Neural cell (in vitro differentiated cells): Measurements from ENCODE around the gene IFIT1B. TPM values are rescaled to one million over a fixed set of nuclear protein-coding genes. Genes with fewer than 3 reads are reported as not detected.
"Not testable (repeated sequence)": the region's sequence is repeated elsewhere in the genome, so short reads cannot be mapped to it uniquely, and the experiment has no call there.

Source experiments
- H2AFZ ChIP-seq: fragments of 200-600, 300-800 bp; sonication (generic), shearing (Covaris generic); 2 replicates; pipeline ENCODE4 v1.6.0; 2014; ENCODE audit warnings: low read depth, mild to moderate bottlenecking, antibody characterized with exemption, low read length, moderate library complexity
- H3F3A ChIP-seq: fragments of 200-600 bp; shearing (Covaris generic); 2 replicates; pipeline ENCODE4 v1.6.1; 2016; ENCODE audit warnings: mild to moderate bottlenecking, moderate library complexity, mixed read lengths, antibody characterized with exemption, low read length; ENCODE audit not compliant: insufficient read depth, poor library complexity, severe bottlenecking
- H3K27ac ChIP-seq: fragments of 200-600, 300-800 bp; sonication (generic), shearing (Covaris generic); 2 replicates; pipeline ENCODE4 v1.5.1; 2014; ENCODE audit warnings: mild to moderate bottlenecking, low read length, moderate library complexity
- H3K27me3 ChIP-seq: fragments of 300-800, 200-600 bp; sonication (generic), shearing (Covaris generic); 2 replicates; pipeline ENCODE4 v1.6.0; 2014; ENCODE audit warnings: mild to moderate bottlenecking, low read depth, low read length, moderate library complexity; ENCODE audit not compliant: insufficient read depth
- H3K36me3 ChIP-seq: fragments of 300-800, 200-600 bp; sonication (generic), shearing (Covaris generic); 2 replicates; pipeline ENCODE4 v1.5.1; 2014; ENCODE audit warnings: mild to moderate bottlenecking, antibody characterized with exemption, low read length, moderate library complexity; ENCODE audit not compliant: insufficient read depth
- H3K4me2 ChIP-seq: fragments of 300-800, 200-600 bp; sonication (generic), shearing (Covaris generic); 2 replicates; pipeline ENCODE4 v1.6.0; 2014; ENCODE audit warnings: mild to moderate bottlenecking, low read length
- H3K4me3 ChIP-seq: fragments of 300-800, 200-600 bp; sonication (generic), shearing (Covaris generic); 2 replicates; pipeline ENCODE4 v1.5.1; 2014; ENCODE audit warnings: mild to moderate bottlenecking, low read length, moderate library complexity
- H3K79me2 ChIP-seq: fragments of 200-600 bp; shearing (Covaris generic); replicated peaks from 2 replicates; pipeline ENCODE4 v1.6.0; 2014; ENCODE audit warnings: mild to moderate bottlenecking, low read length, moderate library complexity; ENCODE audit not compliant: insufficient read depth
- H3K9ac ChIP-seq: fragments of 300-800, 200-600 bp; sonication (generic), shearing (Covaris generic); 2 replicates; pipeline ENCODE4 v1.6.1; 2016; ENCODE audit warnings: mild to moderate bottlenecking, low read length, mixed read lengths
- H3K9me2 ChIP-seq: fragments of 200-600 bp; shearing (Covaris generic); 2 replicates; pipeline ENCODE4 v1.6.1; 2016; ENCODE audit warnings: mild to moderate bottlenecking, low read length, mixed read lengths; ENCODE audit not compliant: insufficient read depth
- H3K9me3 ChIP-seq: fragments of 200-600, 300-800 bp; sonication (generic), shearing (Covaris generic); 2 replicates; pipeline ENCODE4 v1.6.1; 2016; ENCODE audit warnings: mild to moderate bottlenecking, mixed run types, low read length, moderate library complexity, mixed read lengths
- H4K20me1 ChIP-seq: fragments of 200-600 bp; shearing (Covaris generic); 2 replicates; pipeline ENCODE4 v1.6.1; 2016; ENCODE audit warnings: mild to moderate bottlenecking, mixed run types; ENCODE audit not compliant: insufficient read depth
- EP300 ChIP-seq: fragments of 450-650 bp; conservative IDR thresholded peaks from 2 replicates; pipeline ENCODE4 v1.6.1; 2014; ENCODE audit warnings: antibody characterized with exemption, mild to moderate bottlenecking, moderate library complexity; ENCODE audit not compliant: poor library complexity, severe bottlenecking
- EZH2 ChIP-seq: fragments of 200-600, 300-800 bp; shearing (Covaris generic), sonication (generic); IDR thresholded peaks from 2 replicates; pipeline ENCODE4 v1.6.1; 2014; ENCODE audit warnings: antibody characterized with exemption, low read length, borderline replicate concordance, mild to moderate bottlenecking; ENCODE audit not compliant: insufficient read depth, poor library complexity, severe bottlenecking
- MXI1 ChIP-seq: fragments of 450-650 bp; conservative IDR thresholded peaks from 2 replicates; pipeline ENCODE4 v1.6.1; 2014; ENCODE audit warnings: antibody characterized with exemption, mild to moderate bottlenecking; ENCODE audit not compliant: poor library complexity, severe bottlenecking
- POLR2AphosphoS5 ChIP-seq: IDR thresholded peaks from 2 replicates; pipeline ENCODE4 v1.6.1; 2012
- RAD21 ChIP-seq: fragments of 450-650 bp; conservative IDR thresholded peaks from 2 replicates; pipeline ENCODE4 v1.6.1; 2014; ENCODE audit warnings: antibody characterized with exemption, mild to moderate bottlenecking, moderate library complexity
- SMC3 ChIP-seq: fragments of 450-650 bp; conservative IDR thresholded peaks from 2 replicates; pipeline ENCODE4 v1.6.1; 2014; ENCODE audit warnings: antibody characterized with exemption, mild to moderate bottlenecking, moderate library complexity; ENCODE audit not compliant: poor library complexity
- TAF1 ChIP-seq: IDR thresholded peaks from 2 replicates; pipeline ENCODE4 v1.6.1; 2012; ENCODE audit warnings: low read depth
- polyA plus RNA-seq: library from polyadenylated mRNA; depleted of rRNA; stranded (reverse); fragments of >200 nt; gene quantifications from 2 replicates; pipeline ENCODE4 v1.2.3, GENCODE V29; 2014
- TF ChIP-seq, protein P1 (sequence below): IDR thresholded peaks from 2 replicates; pipeline ENCODE4 v1.6.1; 2012; ENCODE audit warnings: borderline replicate concordance
- TF ChIP-seq, protein P2 (sequence below): fragments of 450-650 bp; IDR thresholded peaks from 2 replicates; pipeline ENCODE4 v1.5.1; 2014; ENCODE audit warnings: antibody characterized with exemption, mild to moderate bottlenecking, moderate library complexity; ENCODE audit not compliant: poor library complexity, severe bottlenecking

The IFIT1B gene
- polyA plus RNA-seq, 1 donor from 2014 or later: not detected

DNA sequence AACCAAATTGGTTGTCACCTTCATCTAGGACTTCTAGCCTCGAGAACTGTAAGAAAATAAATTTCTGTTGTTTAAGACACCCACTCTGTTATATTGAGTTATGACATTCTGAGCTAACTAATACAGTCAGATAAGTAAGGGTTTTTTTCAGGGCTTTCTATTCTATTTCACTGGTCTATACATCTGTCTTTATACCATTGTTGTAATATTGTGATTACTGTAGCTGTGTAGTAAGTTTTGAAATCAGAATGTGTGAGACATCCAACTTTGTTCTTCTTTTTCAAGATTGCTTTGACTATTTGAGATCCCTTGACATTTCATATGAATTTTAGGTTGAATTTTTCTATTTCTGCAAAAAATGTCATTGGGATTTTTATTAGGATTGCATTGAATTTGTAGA, 22.1 kb downstream of the IFIT1B start (continued):
- TF ChIP-seq EZH2 (no peak), SMC3 (no peak), EP300 (no peak), TAF1 (no peak)

DNA sequence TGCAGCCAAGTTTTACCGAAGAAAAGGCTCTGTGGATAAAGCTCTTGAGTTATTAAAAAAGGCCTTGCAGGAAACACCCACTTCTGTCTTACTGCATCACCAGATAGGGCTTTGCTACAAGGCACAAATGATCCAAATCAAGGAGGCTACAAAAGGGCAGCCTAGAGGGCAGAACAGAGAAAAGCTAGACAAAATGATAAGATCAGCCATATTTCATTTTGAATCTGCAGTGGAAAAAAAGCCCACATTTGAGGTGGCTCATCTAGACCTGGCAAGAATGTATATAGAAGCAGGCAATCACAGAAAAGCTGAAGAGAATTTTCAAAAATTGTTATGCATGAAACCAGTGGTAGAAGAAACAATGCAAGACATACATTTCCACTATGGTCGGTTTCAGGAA, 25.2 kb downstream of the IFIT1B start:
- no peak overlapping the region for H3K4me3 ChIP-seq

DNA sequence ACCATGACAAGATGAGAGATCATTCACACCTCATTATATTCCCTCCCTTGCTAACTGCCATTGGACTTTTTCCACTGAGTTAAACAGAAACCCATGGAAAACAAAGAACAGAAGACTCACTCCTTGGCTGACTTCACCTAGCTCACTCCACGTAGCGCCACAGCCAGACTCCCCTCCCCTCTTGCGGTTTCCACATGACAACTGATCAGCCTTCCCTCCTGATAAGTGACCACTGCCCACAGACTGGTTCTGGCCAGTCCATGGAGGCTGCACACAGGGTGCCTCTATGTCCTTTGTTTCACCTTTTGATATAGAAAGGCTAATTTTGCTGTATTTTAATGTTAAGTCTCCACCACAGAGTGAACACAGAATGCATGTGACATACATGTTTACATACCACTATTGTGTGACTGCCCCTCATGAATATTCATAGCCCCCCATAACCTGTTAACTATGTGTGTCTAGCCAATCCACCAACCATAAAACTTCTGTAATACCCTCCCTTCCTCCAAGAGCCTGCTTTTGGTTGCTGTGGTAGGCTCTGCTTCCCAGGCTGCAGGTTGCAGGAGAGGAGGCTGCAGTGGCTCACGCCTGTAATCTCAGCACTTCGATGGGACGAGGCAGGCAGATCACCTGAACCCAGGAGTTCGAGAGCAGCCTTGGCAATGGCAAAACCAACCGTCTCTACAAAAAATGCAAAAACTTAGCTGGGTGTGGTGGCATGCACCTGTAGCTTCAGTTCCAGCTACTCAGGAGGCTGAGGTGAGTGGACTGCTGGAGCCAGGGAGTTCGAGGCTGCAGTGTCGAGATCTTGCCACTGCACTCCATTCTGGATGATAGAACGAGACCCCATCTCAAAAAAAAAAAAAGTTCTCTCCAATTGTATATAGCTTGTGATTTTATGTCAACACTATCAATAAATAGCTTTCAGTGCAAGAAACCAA, 26.5 kb downstream of the IFIT1B start:
- TF ChIP-seq TAF1 (no peak), EZH2 (no peak), POLR2AphosphoS5 (no peak), EP300 (no peak), RAD21 (no peak), SMC3 (no peak), MXI1 (no peak)
- TF ChIP-seq, protein P1, sequence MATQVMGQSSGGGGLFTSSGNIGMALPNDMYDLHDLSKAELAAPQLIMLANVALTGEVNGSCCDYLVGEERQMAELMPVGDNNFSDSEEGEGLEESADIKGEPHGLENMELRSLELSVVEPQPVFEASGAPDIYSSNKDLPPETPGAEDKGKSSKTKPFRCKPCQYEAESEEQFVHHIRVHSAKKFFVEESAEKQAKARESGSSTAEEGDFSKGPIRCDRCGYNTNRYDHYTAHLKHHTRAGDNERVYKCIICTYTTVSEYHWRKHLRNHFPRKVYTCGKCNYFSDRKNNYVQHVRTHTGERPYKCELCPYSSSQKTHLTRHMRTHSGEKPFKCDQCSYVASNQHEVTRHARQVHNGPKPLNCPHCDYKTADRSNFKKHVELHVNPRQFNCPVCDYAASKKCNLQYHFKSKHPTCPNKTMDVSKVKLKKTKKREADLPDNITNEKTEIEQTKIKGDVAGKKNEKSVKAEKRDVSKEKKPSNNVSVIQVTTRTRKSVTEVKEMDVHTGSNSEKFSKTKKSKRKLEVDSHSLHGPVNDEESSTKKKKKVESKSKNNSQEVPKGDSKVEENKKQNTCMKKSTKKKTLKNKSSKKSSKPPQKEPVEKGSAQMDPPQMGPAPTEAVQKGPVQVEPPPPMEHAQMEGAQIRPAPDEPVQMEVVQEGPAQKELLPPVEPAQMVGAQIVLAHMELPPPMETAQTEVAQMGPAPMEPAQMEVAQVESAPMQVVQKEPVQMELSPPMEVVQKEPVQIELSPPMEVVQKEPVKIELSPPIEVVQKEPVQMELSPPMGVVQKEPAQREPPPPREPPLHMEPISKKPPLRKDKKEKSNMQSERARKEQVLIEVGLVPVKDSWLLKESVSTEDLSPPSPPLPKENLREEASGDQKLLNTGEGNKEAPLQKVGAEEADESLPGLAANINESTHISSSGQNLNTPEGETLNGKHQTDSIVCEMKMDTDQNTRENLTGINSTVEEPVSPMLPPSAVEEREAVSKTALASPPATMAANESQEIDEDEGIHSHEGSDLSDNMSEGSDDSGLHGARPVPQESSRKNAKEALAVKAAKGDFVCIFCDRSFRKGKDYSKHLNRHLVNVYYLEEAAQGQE: no peak
- TF ChIP-seq, protein P2, sequence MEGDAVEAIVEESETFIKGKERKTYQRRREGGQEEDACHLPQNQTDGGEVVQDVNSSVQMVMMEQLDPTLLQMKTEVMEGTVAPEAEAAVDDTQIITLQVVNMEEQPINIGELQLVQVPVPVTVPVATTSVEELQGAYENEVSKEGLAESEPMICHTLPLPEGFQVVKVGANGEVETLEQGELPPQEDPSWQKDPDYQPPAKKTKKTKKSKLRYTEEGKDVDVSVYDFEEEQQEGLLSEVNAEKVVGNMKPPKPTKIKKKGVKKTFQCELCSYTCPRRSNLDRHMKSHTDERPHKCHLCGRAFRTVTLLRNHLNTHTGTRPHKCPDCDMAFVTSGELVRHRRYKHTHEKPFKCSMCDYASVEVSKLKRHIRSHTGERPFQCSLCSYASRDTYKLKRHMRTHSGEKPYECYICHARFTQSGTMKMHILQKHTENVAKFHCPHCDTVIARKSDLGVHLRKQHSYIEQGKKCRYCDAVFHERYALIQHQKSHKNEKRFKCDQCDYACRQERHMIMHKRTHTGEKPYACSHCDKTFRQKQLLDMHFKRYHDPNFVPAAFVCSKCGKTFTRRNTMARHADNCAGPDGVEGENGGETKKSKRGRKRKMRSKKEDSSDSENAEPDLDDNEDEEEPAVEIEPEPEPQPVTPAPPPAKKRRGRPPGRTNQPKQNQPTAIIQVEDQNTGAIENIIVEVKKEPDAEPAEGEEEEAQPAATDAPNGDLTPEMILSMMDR: no peak
- H3K79me2 ChIP-seq: no peaks in the 10 kb centered on the region

More for the DNA sequence above, 25.2 kb downstream of the IFIT1B start:
- Histone ChIP-seq H3K27ac (no peak overlapping the region), H4K20me1 (no peaks in the 10 kb centered on the region), H3K9ac (no peak overlapping the region), H3K9me2 (no peaks in the 10 kb centered on the region), H3K9me3 (no peaks in the 10 kb centered on the region), H2AFZ (no peak overlapping the region), H3K4me2 (no peak overlapping the region), H3F3A (no peaks in the 10 kb centered on the region), H3K79me2 (no peaks in the 10 kb centered on the region), H3K36me3 (no peaks in the 10 kb centered on the region), H3K27me3 (no peaks in the 10 kb centered on the region)
- TF ChIP-seq EZH2: no peak
- no peak for TF ChIP-seq POLR2AphosphoS5
- TF ChIP-seq MXI1: no peak
- TF ChIP-seq RAD21: no peak
- TF ChIP-seq EP300: no peak
- no peak for TF ChIP-seq SMC3

DNA sequence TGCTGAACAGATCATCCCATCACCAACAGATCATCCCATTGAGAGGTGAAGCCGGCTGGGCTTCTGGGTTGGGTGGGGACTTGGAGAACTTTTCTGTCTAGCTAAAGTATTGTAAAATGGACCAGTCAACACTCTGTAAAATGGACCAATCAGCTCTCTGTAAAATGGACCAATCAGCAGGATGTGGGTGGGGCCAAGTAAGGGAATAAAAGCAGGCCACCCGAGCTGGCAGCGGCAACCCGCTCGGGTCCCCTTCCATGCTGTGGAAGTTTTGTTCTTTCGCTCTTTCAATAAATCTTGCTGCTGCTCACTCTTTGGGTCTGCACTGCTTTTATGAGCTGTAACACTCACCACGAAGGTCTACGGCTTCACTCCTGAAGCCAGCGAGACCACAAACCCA, 28.3 kb downstream of the IFIT1B start:
- not testable (repeated sequence) for H3K79me2 ChIP-seq

More for the DNA sequence above, 26.5 kb downstream of the IFIT1B start:
- Histone ChIP-seq H3K4me2 (no peak overlapping the region), H2AFZ (no peak overlapping the region), H3F3A (no peaks in the 10 kb centered on the region), H4K20me1 (no peaks in the 10 kb centered on the region), H3K27me3 (no peaks in the 10 kb centered on the region), H3K36me3 (no peaks in the 10 kb centered on the region), H3K9ac (no peak overlapping the region), H3K4me3 (no peak overlapping the region), H3K9me3 (no peaks in the 10 kb centered on the region), H3K27ac (no peak overlapping the region), H3K9me2 (no peaks in the 10 kb centered on the region)

DNA sequence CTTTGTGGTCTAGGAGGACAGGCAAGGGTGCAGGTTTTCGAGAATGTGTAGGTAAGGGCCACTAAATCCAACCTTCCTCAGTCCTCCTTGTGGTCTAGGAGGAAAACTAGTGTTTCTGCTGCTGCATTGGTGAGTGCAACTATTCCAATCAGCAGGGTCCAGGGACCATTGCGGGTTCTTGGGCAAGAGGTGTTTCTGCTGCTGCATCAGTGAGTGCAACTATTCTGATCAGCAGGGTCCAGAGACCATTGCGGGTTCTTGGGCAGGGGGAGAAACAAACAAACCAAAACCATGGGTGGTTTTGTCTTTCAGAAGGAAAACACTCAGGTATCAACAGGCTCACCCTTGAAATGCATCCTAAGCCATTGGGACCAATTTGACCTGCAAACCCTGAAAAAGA, 29.9 kb downstream of the IFIT1B start:
- not testable (repeated sequence) for H3K36me3 ChIP-seq, H3F3A ChIP-seq, H3K9me3 ChIP-seq

More for the DNA sequence above, 28.3 kb downstream of the IFIT1B start:
- not testable (repeated sequence) for H3K27ac ChIP-seq, H3K9ac ChIP-seq, H3K4me3 ChIP-seq, H3K9me2 ChIP-seq, H4K20me1 ChIP-seq, H3K36me3 ChIP-seq, H2AFZ ChIP-seq, H3K4me2 ChIP-seq, H3F3A ChIP-seq, H3K27me3 ChIP-seq, H3K9me3 ChIP-seq

More for the DNA sequence above, 29.9 kb downstream of the IFIT1B start:
- not testable (repeated sequence) for H4K20me1 ChIP-seq, H3K79me2 ChIP-seq, H3K27me3 ChIP-seq, H3K4me2 ChIP-seq, H3K9me2 ChIP-seq, H2AFZ ChIP-seq, H3K4me3 ChIP-seq, H3K9ac ChIP-seq, H3K27ac ChIP-seq
